Stimulated activated naive CD8-positive, alpha-beta T cell treated with anti-CD3 and anti-CD28 coated beads, Interleukin-15, amount 100 ng/mL, for 72 hours (primary cell): ENCODE results near the gene MARK1.

Experiments used
- ATAC-seq: fragments of 150-1000 bp; cut with Tn5 transposase; 2 replicates; pipeline ENCODE4 v1.10.0; 2021; ENCODE audit warnings: mild to moderate bottlenecking, moderate library complexity
- DNase-seq, 2 donors: peaks; one replicate each; pipeline ENCODE4 v3.0.0; 2021 to 2022
- H3K27ac Mint-ChIP-seq, 2 donors: one replicate each; pipeline ENCODE4 v1.8.0; 2022; ENCODE audit warnings: mild to moderate bottlenecking in 2 of 2, mixed read lengths in 2 of 2, moderate library complexity in 2 of 2
- H3K27me3 Mint-ChIP-seq: one replicate; pipeline ENCODE4 v1.8.0; 2022; ENCODE audit warnings: mixed read lengths
- H3K4me1 Mint-ChIP-seq: one replicate; pipeline ENCODE4 v1.8.0; 2022; ENCODE audit warnings: mild to moderate bottlenecking, mixed read lengths
- H3K4me3 Mint-ChIP-seq, 2 donors: one replicate each; pipeline ENCODE4 v1.8.0; 2022; ENCODE audit warnings: mild to moderate bottlenecking in 2 of 2, mixed read lengths in 2 of 2, moderate library complexity in 1 of 2
- H3K9me3 Mint-ChIP-seq, 2 donors: one replicate each; pipeline ENCODE4 v1.8.0; 2022; ENCODE audit warnings: mixed read lengths in 2 of 2

Gene MARK1

DNA sequence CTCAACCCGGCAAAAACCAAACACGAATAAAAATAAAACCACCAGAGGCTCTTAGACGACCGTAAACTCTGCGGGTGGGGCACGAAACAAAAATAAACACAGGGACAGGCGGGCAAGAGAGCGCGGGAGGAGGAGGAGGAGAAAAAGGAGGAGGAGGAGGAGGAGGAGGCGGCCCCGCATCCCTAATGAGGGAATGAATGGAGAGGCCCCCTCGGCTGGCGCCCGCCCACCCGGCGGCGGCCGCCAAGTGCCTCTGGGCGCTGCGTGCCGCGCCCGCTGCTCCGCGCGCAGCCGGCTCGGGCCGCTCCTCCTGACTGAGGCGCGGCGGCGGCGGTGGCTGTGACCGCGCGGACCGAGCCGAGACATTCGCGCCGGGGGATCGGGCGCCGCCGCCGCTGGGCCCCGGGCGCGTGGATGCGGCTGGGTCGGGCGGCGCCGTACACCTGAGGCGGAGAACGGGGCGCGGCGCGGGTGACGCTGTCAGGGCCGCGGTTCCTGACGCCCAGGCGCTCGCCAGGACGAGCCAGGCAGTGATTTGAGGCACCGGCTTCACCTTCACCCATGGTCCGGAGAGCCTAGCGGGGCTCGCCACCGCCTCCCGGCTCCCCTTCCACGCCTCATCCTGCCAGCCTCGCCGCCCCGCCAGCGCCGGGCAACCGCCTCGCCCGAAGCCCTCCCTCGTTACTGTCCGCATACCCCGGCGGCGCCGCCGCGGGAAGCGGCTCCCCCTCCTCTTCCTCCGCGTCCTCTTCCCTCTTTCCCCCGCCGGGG, at the start of gene MARK1:
TSS of gene MARK1 (plus strand) at position 229 of the 771 bp plus-strand sequence. CDS start 687 bp downstream, outside the sequence.
- ATAC-seq (peak; percentile 74), DNase-seq (peak; percentile 10 to 11)
- Mint-ChIP-seq H3K9me3 (no peaks in the 10 kb centered on the region), H3K27me3 (peaks cover 70% of the 10 kb centered on the region), H3K27ac (peak within 1 kb of the TSS in 1 of 2 donors; percentile 68), H3K4me3 (peak within 1 kb of the TSS; percentile 82 to 87), H3K4me1 (peaks cover 20% of the 10 kb centered on the region)

DNA sequence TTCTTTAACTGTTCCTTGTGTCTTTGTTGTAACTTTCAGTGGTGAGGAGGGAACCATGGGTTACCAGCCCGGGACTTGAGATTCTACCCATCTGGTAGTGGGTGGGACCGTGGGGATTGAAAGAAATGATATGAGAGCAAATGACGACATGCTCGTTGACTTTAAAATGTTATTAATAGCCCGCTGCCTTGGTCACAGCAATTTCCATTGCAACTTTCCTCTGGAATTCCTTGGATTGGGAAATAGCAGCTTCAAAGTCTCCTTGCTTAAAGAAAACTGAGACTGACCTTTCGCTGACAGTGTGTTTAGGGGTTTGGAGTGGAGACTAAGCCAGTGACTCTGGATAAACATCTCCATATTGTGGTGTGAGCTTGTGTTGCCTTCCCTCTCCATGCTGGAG, 44.2 kb upstream of the MARK1 start:
- DNase-seq (no peak), ATAC-seq (no peak)
- no peak overlapping the region for H3K4me3 Mint-ChIP-seq
- H3K4me1 Mint-ChIP-seq, result no peaks in the 10 kb centered on the region
- H3K27me3 Mint-ChIP-seq, result peaks cover 24% of the 10 kb centered on the region
- peaks cover 0 to 6% of the 10 kb centered on the region in 2 donors for H3K9me3 Mint-ChIP-seq
- H3K27ac Mint-ChIP-seq, result no peak overlapping the region

DNA sequence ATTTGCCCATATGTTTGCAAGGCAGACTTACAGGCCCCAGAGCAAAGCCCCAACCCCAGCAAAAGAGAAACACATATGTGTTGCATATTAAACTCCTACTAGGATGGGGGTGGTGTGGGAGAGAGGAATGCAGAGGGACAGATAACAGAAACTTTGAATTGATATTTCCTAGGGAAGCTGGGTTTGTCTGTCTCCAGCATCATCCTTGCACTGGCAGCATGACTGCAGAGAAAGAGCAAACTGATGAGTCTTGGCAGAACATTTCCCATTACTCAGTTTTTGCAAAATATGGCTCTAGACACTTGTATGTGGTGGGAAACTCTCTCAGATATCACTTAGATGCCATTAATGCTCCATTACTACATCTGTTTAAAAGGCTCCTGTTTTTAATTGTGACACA, 43.8 kb upstream of the MARK1 start:
- Mint-ChIP-seq H3K27me3 (peaks cover 28% of the 10 kb centered on the region), H3K9me3 (peaks cover 0 to 6% of the 10 kb centered on the region in 2 donors), H3K4me3 (no peak overlapping the region), H3K27ac (no peak overlapping the region), H3K4me1 (no peaks in the 10 kb centered on the region)
- ATAC-seq (no peak), DNase-seq (no peak)

DNA sequence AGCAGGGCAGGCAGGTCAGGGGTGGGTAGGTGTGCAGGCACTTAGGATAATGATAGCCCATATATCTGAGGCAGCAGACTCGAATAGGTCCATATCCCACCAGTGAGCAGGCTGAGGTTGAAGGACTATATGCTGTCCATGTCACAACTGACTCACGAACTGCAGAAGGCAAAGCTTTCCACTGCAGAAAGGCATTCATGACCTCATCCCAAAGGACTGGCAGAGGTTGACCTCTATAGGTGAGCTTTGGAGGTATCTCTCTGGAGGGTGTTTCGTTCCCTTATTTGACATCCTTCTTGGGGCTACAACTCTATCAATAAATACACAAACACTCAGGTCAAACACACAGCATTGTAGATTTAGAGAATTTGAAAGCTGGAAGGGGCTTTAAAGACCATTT, 42.8 kb upstream of the MARK1 start:
- DNase-seq (no peak), ATAC-seq (no peak)
- Mint-ChIP-seq H3K4me1 (no peaks in the 10 kb centered on the region), H3K4me3 (no peak overlapping the region), H3K9me3 (peaks cover 0 to 6% of the 10 kb centered on the region in 2 donors), H3K27ac (no peak overlapping the region), H3K27me3 (peaks cover 31% of the 10 kb centered on the region)

DNA sequence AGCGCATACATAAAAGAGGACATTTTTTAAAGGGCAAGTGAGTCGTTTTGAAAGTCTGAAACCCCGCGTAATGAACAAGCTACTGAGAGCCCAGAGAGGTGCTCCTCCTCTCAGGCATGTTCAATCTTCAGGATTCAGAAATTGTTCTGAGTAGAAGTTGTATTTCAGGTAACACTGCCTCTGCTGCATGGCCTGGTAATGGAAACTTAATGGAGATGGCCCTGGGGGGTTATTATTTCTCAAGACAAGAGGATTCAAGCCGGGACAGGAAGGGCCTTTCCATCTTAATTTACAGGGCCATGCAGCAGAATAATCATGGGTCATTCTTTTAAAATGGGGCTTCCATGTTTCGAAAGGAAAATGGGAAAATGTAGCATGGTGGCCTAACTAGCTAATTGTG, 42.1 kb upstream of the MARK1 start:
- H3K27me3 Mint-ChIP-seq, result peaks cover 31% of the 10 kb centered on the region
- no peaks in the 10 kb centered on the region for H3K4me1 Mint-ChIP-seq
- no peak overlapping the region for H3K4me3 Mint-ChIP-seq
- no peak overlapping the region for H3K27ac Mint-ChIP-seq
- ATAC-seq, result no peak
- no peak for DNase-seq
- H3K9me3 Mint-ChIP-seq, result peaks cover 0 to 6% of the 10 kb centered on the region in 2 donors

DNA sequence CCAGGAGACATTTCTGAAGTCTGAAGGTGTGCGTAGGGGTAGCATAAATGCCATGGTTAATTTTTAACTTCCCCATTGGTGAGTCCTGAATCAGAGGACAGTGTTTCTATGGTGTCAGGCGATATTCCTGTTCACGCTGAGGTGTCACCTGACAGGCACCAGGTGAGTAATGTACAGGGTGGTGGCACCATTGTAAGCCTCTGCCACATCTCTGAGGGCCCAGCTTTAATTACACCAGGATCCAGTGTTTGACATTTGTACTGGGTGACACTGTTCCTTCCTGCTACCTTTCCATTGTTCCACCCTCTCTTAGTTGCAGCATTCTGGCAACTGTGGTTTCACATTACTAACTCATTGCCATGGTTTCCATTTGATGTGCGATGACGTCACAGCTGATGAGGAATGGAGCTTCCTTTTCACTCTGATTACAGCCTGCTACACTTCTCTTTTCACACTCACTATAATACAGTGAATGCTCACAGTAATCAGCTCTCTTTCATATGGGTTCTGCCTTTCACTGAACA, 40.6 kb upstream of the MARK1 start:
- H3K4me3 Mint-ChIP-seq, result no peak overlapping the region
- DNase-seq, result peak in 1 of 2 donors; percentile 11
- H3K9me3 Mint-ChIP-seq, result no peaks in the 10 kb centered on the region
- H3K27me3 Mint-ChIP-seq, result peaks cover 24% of the 10 kb centered on the region
- no peaks in the 10 kb centered on the region for H3K4me1 Mint-ChIP-seq
- ATAC-seq, result peak; percentile 71
- no peak overlapping the region for H3K27ac Mint-ChIP-seq

DNA sequence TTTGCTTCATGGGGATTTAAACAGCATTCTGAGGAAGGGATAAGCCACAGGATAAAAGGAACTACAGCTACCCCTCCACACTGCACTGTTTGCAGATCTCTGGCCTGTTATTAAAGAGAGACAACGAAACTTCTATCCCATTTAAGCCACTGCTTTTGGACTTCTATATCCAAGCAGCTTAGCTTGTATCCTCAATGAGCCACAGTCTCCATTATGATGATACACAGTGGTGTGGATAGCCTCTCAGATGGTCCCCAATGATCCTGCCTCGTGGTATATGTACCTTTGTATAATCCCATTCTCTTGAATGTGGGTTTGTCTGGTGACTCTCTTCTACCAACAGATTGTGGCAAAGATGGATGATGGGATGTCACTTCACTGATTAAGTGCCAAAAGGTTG, 36.0 kb upstream of the MARK1 start:
- no peak overlapping the region for H3K4me3 Mint-ChIP-seq
- DNase-seq, result no peak
- ATAC-seq, result no peak
- H3K27ac Mint-ChIP-seq, result no peak overlapping the region
- H3K27me3 Mint-ChIP-seq, result peaks cover 20% of the 10 kb centered on the region
- no peaks in the 10 kb centered on the region for H3K9me3 Mint-ChIP-seq
- H3K4me1 Mint-ChIP-seq, result no peaks in the 10 kb centered on the region

DNA sequence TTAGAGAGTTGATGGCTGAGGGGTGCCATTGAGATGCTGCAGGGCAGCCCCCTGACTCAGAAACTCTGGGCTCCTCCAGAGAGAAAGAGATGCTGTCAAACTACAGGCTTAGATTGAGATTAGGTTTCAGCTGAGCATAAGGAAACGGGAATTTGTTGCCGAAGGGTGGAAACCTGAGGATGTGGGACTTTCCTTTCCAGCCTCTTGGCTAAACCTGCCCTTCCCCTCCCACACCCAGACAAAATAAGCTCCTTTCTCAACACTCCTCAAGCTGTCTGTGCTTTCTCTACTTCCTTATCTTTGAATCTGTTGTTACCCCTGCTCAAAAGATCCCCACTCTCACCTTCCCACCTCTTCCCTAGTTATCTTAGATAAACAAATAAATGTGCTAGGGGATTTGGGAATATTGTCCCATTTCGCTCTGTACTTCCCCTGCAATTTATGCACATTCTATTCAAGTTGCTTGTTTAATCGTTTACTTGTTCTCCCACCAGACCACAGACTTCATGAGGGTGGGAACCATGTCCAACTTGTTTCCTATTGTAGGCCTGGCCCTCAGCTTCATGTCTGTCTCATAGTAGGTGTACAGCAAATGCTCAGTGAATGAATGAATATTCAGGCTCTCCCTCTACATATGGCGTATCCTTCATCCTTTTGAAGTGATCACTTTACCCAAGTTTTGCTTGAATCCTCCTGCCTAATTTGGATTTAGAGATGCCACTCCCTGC, 30.6 kb upstream of the MARK1 start:
- H3K27me3 Mint-ChIP-seq, result peaks cover 29% of the 10 kb centered on the region
- H3K9me3 Mint-ChIP-seq, result no peaks in the 10 kb centered on the region
- H3K4me3 Mint-ChIP-seq, result no peak overlapping the region
- ATAC-seq (no peak), DNase-seq (no peak)
- no peaks in the 10 kb centered on the region for H3K4me1 Mint-ChIP-seq
- no peak overlapping the region for H3K27ac Mint-ChIP-seq

DNA sequence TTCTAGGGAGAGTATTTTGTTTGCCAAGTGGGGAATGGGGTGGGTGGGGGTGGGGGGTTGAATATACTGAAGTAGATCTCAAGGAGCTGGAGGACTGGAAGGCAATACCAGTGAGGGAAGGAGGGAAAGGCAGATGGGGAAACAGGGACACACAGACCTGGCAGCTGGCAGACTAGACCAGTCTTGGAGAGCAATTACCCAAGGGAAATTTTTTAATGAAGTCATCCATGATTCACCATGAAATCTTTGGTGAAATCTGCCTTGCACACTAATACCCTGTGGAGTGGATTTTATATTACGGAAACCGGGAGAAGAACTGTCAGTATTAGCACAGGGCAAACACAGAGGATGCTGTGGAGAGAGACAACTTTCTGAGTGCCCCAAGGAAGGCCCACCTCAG, 29.7 kb upstream of the MARK1 start:
- Mint-ChIP-seq H3K4me3 (no peak overlapping the region), H3K27me3 (peaks cover 29% of the 10 kb centered on the region), H3K4me1 (no peaks in the 10 kb centered on the region), H3K27ac (peak overlapping the region in 1 of 2 donors; percentile 14), H3K9me3 (no peaks in the 10 kb centered on the region)
- ATAC-seq, result no peak
- no peak for DNase-seq

DNA sequence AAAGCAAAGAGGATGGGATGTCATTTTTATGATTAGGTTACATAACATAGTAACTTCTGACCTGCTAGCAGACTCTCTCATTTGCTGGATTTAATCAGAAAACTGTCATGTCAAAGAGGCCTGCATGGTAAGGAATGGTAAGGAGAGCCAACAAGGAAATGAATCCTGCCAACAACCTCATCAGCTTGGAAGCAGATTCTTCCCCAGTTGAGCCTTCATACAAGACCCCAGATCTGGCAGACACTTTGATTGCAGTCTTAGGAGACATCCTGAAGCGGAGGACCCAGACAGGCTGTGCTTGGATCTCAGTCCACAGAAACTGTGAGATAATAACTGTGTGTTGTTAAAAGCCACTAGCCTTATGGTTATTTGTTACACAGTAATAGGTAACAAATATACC, 27.6 kb upstream of the MARK1 start:
- Mint-ChIP-seq H3K4me3 (no peak overlapping the region), H3K27me3 (peaks cover 24% of the 10 kb centered on the region), H3K27ac (no peak overlapping the region), H3K4me1 (no peaks in the 10 kb centered on the region), H3K9me3 (no peaks in the 10 kb centered on the region)
- DNase-seq (no peak), ATAC-seq (no peak)

DNA sequence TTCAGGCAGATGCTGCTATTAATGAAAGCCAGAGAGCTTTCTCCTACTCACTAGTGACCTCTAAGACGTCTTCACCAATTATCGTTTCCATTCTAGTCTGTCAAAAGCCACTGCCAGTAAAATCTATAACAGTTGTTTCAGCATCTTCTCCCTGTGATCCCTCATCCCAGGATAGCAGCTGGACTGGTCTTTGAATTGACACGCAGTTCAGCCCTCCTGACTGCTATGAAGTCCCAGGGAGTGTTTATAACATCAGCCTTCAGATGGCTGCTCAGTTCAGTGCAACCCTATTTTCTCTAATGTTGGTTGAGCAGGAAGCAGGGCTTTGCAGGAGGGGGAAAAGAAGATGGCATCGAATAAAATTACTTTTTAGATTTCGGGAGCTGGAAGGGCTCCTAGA, 23.6 kb upstream of the MARK1 start:
- no peaks in the 10 kb centered on the region for H3K4me1 Mint-ChIP-seq
- ATAC-seq (no peak), DNase-seq (no peak)
- H3K27me3 Mint-ChIP-seq, result peaks cover 18% of the 10 kb centered on the region
- H3K27ac Mint-ChIP-seq, result no peak overlapping the region
- no peak overlapping the region for H3K4me3 Mint-ChIP-seq
- H3K9me3 Mint-ChIP-seq, result no peaks in the 10 kb centered on the region

DNA sequence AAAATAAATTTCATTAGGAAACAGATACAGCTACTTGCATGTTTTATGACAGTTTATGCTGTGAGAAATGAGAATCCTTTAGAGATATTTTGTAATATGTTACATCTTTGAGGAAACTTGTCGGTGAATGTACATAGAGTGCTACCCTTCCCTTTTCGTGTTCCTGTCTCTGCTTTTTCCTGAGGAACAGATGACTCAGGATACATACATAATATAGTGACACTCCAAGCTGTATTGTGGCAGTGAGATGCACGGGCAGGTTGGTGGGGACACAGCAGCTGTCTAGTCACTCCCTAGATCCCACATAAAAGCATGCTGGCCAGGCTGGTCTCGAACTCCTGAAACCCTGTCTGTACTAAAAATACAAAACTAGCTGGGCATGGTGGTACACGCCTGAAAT, 20.9 kb upstream of the MARK1 start:
- Mint-ChIP-seq H3K27ac (no peak overlapping the region), H3K4me1 (no peaks in the 10 kb centered on the region), H3K9me3 (peaks cover 0 to 3% of the 10 kb centered on the region in 2 donors), H3K27me3 (peaks cover 15% of the 10 kb centered on the region), H3K4me3 (no peak overlapping the region)
- ATAC-seq (no peak), DNase-seq (no peak)

DNA sequence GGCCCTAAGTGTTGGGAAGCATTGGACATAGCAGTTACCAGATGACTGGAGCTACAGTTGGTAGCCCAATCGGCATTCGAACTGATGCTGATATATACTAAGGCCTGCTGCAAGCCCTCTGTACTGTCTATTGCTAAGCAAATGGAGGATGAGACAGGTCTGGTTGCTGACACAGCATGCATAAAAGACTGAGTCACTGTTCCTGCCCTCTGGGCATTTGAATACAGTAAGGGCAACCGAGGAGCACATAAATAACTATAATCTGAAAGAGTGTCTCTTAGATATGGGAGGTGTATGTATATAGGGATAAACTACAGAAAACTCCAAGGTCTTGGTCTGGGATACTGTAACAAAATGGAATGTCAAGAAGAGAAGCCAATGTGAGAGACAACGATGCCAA, 16.8 kb upstream of the MARK1 start:
- ATAC-seq, result no peak
- Mint-ChIP-seq H3K27ac (no peak overlapping the region), H3K4me3 (no peak overlapping the region), H3K9me3 (peaks cover 0 to 3% of the 10 kb centered on the region in 2 donors), H3K27me3 (peaks cover 8% of the 10 kb centered on the region), H3K4me1 (no peaks in the 10 kb centered on the region)
- no peak for DNase-seq

DNA sequence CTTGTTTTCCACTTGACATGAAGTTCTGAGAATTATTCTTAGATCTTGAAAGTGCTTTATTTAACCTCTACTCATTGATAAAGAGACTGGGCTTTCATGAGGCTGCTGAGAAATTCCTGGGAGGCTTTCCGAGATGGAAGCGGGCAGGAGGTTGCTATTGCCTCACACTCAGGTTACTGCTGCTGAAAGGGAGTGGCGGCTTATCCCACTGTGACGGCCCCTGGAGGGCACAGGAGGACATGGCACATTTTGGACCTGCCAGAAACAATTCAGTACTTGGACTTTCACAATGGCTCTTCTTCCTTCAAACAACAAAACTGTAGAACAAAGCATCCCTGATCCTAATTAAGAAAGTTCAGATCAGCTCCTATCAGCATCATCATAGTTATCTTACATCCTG, 16.2 kb upstream of the MARK1 start:
- H3K27me3 Mint-ChIP-seq, result peaks cover 13% of the 10 kb centered on the region
- H3K4me3 Mint-ChIP-seq, result no peak overlapping the region
- DNase-seq (no peak), ATAC-seq (no peak)
- peaks cover 0 to 3% of the 10 kb centered on the region in 2 donors for H3K9me3 Mint-ChIP-seq
- no peak overlapping the region for H3K27ac Mint-ChIP-seq
- H3K4me1 Mint-ChIP-seq, result no peaks in the 10 kb centered on the region

DNA sequence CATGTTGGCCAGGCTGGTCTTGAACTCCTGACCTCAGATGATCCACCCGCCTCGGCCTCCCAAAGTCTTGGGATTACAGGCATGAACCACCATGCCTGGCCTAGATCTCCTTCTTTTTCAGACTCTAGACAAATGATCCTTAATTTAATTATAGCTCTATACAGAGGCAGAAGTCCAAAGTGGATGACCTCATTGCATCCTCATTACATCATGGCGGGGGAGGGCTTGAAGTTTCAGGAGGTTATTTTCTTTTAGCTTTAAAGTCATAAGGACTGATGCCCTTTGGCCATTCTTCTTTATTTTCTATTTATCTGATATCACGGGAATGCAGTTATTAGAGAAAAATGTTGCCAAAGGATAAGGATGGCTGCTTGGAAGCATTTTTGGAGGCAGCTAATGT, 14.1 kb upstream of the MARK1 start:
- H3K4me3 Mint-ChIP-seq, result no peak overlapping the region

DNA sequence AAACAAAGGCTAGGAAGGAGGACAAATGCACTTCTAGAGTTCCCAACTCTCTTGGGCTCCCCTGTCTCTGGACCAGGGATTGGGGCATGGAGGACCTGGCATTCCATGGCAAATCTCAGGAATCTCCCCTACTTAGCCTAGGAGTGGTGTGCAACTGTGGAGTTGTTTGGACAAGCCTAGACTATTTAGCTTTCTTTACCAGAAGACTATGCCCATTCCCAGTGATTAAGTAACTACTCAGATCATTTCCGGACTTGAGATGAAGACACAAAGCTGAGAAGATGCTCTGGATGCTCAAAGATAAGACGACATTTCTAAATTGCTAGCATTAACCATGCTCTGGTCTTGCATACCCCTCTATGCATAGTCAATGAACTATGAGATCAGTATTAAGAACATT, 13.7 kb upstream of the MARK1 start:
- ATAC-seq, result no peak
- no peaks in the 10 kb centered on the region for H3K4me1 Mint-ChIP-seq

More for the DNA sequence above, 14.1 kb upstream of the MARK1 start:
- DNase-seq, result no peak
- Mint-ChIP-seq H3K9me3 (peaks cover 0 to 3% of the 10 kb centered on the region in 2 donors), H3K4me1 (no peaks in the 10 kb centered on the region), H3K27ac (no peak overlapping the region), H3K27me3 (peaks cover 20% of the 10 kb centered on the region)
- no peak for ATAC-seq

More for the DNA sequence above, 13.7 kb upstream of the MARK1 start:
- DNase-seq, result no peak
- Mint-ChIP-seq H3K9me3 (peaks cover 0 to 3% of the 10 kb centered on the region in 2 donors), H3K27me3 (peaks cover 20% of the 10 kb centered on the region), H3K4me3 (no peak overlapping the region), H3K27ac (no peak overlapping the region)
